Measurements from ENCODE around the gene MEA1.

DNA sequence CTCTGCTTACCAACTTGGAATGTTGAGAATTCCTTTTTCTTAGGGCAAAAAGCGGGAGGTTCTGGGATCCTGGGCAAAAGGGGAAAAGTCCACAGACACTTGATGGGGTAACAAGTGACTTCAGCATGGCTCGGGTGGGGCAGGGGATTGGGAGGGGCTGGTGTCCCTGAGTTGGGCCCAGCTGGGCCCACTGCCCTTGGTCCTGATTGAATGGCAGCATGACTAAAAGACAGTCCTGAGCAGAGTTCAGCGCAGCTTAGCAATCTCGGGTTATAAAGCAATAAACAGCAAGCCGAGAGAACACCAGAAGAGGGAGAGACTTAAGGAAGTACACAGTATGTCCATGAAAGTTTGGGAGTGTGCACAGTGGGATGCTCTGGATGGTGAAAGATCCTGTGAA, 23.8 kb downstream of the MEA1 start:
- TF ChIP-seq, protein P1, sequence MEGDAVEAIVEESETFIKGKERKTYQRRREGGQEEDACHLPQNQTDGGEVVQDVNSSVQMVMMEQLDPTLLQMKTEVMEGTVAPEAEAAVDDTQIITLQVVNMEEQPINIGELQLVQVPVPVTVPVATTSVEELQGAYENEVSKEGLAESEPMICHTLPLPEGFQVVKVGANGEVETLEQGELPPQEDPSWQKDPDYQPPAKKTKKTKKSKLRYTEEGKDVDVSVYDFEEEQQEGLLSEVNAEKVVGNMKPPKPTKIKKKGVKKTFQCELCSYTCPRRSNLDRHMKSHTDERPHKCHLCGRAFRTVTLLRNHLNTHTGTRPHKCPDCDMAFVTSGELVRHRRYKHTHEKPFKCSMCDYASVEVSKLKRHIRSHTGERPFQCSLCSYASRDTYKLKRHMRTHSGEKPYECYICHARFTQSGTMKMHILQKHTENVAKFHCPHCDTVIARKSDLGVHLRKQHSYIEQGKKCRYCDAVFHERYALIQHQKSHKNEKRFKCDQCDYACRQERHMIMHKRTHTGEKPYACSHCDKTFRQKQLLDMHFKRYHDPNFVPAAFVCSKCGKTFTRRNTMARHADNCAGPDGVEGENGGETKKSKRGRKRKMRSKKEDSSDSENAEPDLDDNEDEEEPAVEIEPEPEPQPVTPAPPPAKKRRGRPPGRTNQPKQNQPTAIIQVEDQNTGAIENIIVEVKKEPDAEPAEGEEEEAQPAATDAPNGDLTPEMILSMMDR (IDR thresholded peaks at IDR 0.05) = no peak
- TF ChIP-seq POLR2A (IDR thresholded peaks at IDR 0.05) = no peak

All from lower leg skin (tissue), 3 donors.